ENCODE measurements around the gene KIR2DL1.

KIR2DL1 gene

GRCh38 chr19:54727562-54727961, 42.0 kb upstream of the KIR2DL1 start:
- ATAC-seq: no peak
- TF ChIP-seq PATZ1 (CRISPR knock-in tag; IDR thresholded peaks at IDR 0.05; ENCODE audit: borderline replicate concordance) (no peak), ZFP3 (CRISPR knock-in tag; IDR thresholded peaks at IDR 0.05) (no peak), CSRNP3 (CRISPR knock-in tag; IDR thresholded peaks at IDR 0.05) (no peak), ESRRG (CRISPR knock-in tag; IDR thresholded peaks at IDR 0.05) (no peak), BACH2 (CRISPR knock-in tag; IDR thresholded peaks at IDR 0.05; ENCODE audit: borderline replicate concordance) (no peak), OSR1 (CRISPR knock-in tag; IDR thresholded peaks at IDR 0.05) (no peak), PPARA (CRISPR knock-in tag; IDR thresholded peaks at IDR 0.05; ENCODE audit: borderline replicate concordance) (no peak), ZNF70 (CRISPR knock-in tag; IDR thresholded peaks at IDR 0.05) (no peak), CSDC2 (CRISPR knock-in tag; IDR thresholded peaks at IDR 0.05) (no peak), TOX (CRISPR knock-in tag; IDR thresholded peaks at IDR 0.05; ENCODE audit: borderline replicate concordance) (no peak), SNAI2 (CRISPR knock-in tag; IDR thresholded peaks at IDR 0.05) (no peak), ZNF565 (CRISPR knock-in tag; conservative IDR thresholded peaks at IDR 0.05; ENCODE audit: low read depth) (no peak)

GRCh38 chr19:54728167-54728566, 41.4 kb upstream of the KIR2DL1 start:
- TF ChIP-seq TCF4 (CRISPR knock-in tag; IDR thresholded peaks at IDR 0.05; ENCODE audit: borderline replicate concordance) (no peak), ESRRG (CRISPR knock-in tag; IDR thresholded peaks at IDR 0.05) (no peak)
- ATAC-seq: no peak

GRCh38 chr19:54729416-54730188, 40.0 kb upstream of the KIR2DL1 start:
- no peak for TF ChIP-seq BACH2 (CRISPR knock-in tag; IDR thresholded peaks at IDR 0.05; ENCODE audit: borderline replicate concordance)
- TF ChIP-seq OSR1 (CRISPR knock-in tag; IDR thresholded peaks at IDR 0.05): no peak
- TF ChIP-seq TSHZ2 (CRISPR knock-in tag; IDR thresholded peaks at IDR 0.05): no peak
- TF ChIP-seq RARB (CRISPR knock-in tag; IDR thresholded peaks at IDR 0.05): no peak
- no peak for TF ChIP-seq ESRRG (CRISPR knock-in tag; IDR thresholded peaks at IDR 0.05)
- TF ChIP-seq SNAI2 (CRISPR knock-in tag; IDR thresholded peaks at IDR 0.05): no peak
- no peak for TF ChIP-seq CSRNP3 (CRISPR knock-in tag; IDR thresholded peaks at IDR 0.05)
- TF ChIP-seq ARNTL (CRISPR knock-in tag; IDR thresholded peaks at IDR 0.05; ENCODE audit: borderline replicate concordance, low read depth): no peak
- TF ChIP-seq PATZ1 (CRISPR knock-in tag; IDR thresholded peaks at IDR 0.05; ENCODE audit: borderline replicate concordance): no peak
- no peak for TF ChIP-seq ISL1 (CRISPR knock-in tag; IDR thresholded peaks at IDR 0.05)
- TF ChIP-seq CREB5 (CRISPR knock-in tag; IDR thresholded peaks at IDR 0.05; ENCODE audit: low read depth): no peak
- TF ChIP-seq TCF4 (CRISPR knock-in tag; IDR thresholded peaks at IDR 0.05; ENCODE audit: borderline replicate concordance): no peak
- no peak for ATAC-seq
